HepG2 (cell line): Measurements from ENCODE around the gene FGFBP2.

ENCODE experiments used
- CBX5 ChIP-seq: sonication (generic); formaldehyde crosslinking; IDR thresholded peaks from 2 replicates; pipeline ENCODE4 v1.4.0; 2020; ENCODE audit warnings: missing genetic modification reagents, borderline replicate concordance
- FOXK1 ChIP-seq: sonication (generic); formaldehyde crosslinking; IDR thresholded peaks from 2 replicates; pipeline ENCODE4 v1.4.0; 2020; ENCODE audit warnings: low read depth, missing genetic modification reagents, borderline replicate concordance
- HCFC1 ChIP-seq: fragments of 150-350 bp; IDR thresholded peaks from 2 replicates; pipeline ENCODE4 v1.6.1; 2014; ENCODE audit warnings: low read depth, low read length
- HDAC6 ChIP-seq: fragments of 200-600 bp; sonication (generic); IDR thresholded peaks from 2 replicates; pipeline ENCODE4 v1.7.0; 2017; ENCODE audit warnings: mild to moderate bottlenecking, antibody characterized with exemption, low read length, low read depth
- NFIB ChIP-seq: sonication (generic); formaldehyde crosslinking; IDR thresholded peaks from 2 replicates; pipeline ENCODE4 v1.9.0; 2021; ENCODE audit warnings: missing genetic modification reagents, mild to moderate bottlenecking, borderline replicate concordance
- PHF20 ChIP-seq: sonication (generic); formaldehyde crosslinking; IDR thresholded peaks from 2 replicates; pipeline ENCODE4 v1.5.0; 2020; ENCODE audit warnings: mild to moderate bottlenecking, missing genetic modification reagents
- SMARCC2 ChIP-seq: fragments of 450-650 bp; IDR thresholded peaks from 2 replicates; pipeline ENCODE4 v1.6.1; 2017; ENCODE audit warnings: antibody characterized with exemption, mild to moderate bottlenecking
- ZBED4 ChIP-seq: sonication (generic); formaldehyde crosslinking; IDR thresholded peaks from 2 replicates; pipeline ENCODE4 v1.4.0; 2020; ENCODE audit warnings: missing genetic modification reagents, borderline replicate concordance
- ZNF121 ChIP-seq: sonication (generic); formaldehyde crosslinking; IDR thresholded peaks from 2 replicates; pipeline ENCODE4 v1.5.0; 2020; ENCODE audit warnings: mild to moderate bottlenecking, missing genetic modification reagents
- ZNF362 ChIP-seq: sonication (generic); formaldehyde crosslinking; IDR thresholded peaks from 2 replicates; pipeline ENCODE4 v1.4.0; 2020; ENCODE audit warnings: missing genetic modification reagents, mild to moderate bottlenecking, borderline replicate concordance
- ZNF841 ChIP-seq: sonication (generic); formaldehyde crosslinking; IDR thresholded peaks from 2 replicates; pipeline ENCODE4 v1.8.1; 2023; ENCODE audit warnings: missing genetic modification reagents, borderline replicate concordance

- TF ChIP-seq HCFC1 (no peak), ZNF841 (CRISPR knock-in tag) (no peak), CBX5 (CRISPR knock-in tag) (no peak), ZBED4 (no peak), ZNF121 (CRISPR knock-in tag) (no peak), PHF20 (CRISPR knock-in tag) (no peak), ZNF362 (CRISPR knock-in tag) (no peak), SMARCC2 (no peak), FOXK1 (no peak), NFIB (CRISPR knock-in tag) (no peak), HDAC6 (no peak)
Observed at GRCh38 chr4:15956179-15956850, 6.7 kb downstream of the FGFBP2 start.
